ENCODE results near the gene DLX4. TPM values are rescaled to one million over a fixed set of nuclear protein-coding genes. Genes with fewer than 3 reads are reported as not detected.

The DLX4 gene
- total RNA-seq = 0.25 TPM in 1 of 2 replicates, not detected in the other

- no peak for DNase-seq (ENCODE audit: low read depth)
Observed at GRCh38 chr17:49969134-49969759, at the start of gene DLX4. TSS of gene DLX4 (plus strand) at chr17:49969190. CDS start at chr17:49969469, 279 bp downstream.

GRCh38 chr17:49920030-49920769 is 48.8 kb upstream of the DLX4 start:
- DNase-seq (ENCODE audit: low read depth) = no peak

- DNase-seq (ENCODE audit: low read depth) = no peak
Observed at GRCh38 chr17:49922095-49922494, 46.9 kb upstream of the DLX4 start.

DNA sequence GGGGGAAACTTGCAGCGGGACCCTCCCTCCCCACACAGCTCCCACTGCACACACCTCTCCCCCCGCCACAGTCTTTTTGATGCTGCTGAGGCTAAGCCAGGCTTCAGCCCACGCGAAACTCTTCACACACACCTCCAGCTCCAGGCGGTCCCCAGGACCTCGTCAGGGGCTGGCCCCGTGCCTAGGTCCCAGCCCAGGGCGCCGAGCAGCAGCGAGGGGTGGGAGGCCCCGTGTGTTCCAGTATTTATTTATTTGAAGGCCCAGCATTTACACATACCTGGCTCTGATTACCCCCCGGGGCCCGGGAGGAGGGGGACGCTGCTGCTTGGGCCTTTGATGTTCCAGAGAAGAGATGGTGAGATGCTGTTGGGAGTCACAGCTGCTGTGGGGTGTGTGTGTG is 44.9 kb upstream of the DLX4 start:
- DNase-seq (ENCODE audit: low read depth) = no peak

DNA sequence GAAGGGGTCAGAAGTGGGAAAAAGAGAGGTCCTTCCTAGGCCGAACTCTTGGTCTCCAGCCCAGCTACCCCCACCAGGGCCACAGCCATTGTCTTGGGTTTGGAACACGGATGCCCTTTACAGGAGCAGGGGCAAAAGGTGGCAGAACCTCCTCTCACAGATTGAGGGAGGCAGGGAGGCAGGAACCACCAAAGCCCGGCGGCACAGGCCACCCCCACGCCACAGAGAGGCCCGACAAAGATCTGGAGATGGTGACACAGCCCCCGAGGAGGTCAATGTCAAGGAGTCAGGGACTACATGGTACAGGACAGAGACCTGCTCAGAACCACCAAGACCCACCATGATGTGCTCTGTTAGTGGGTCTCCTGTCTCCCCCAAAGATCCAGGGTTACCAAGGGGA is 44.4 kb upstream of the DLX4 start:
- no peak for DNase-seq (ENCODE audit: low read depth)

DNA sequence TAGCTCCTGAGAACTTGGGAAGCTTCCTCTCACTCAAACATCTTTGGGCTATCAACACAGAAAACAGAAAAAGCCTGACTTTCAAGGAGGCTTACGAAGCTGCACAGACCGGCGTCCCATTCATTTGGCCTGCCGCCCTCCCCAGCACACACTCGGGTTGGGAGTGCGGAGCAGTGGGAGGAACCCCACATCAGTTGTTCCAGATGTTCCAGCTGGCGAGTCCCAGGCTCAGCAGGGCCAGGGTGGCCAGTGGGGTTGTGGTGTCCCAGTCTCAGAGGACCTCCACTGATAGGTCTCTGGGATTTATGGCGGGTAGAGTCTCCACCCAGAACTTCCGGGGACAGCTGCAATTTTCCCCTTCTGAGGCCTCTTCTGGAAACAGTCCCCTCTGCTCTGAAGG is 43.1 kb upstream of the DLX4 start:
- no peak for DNase-seq (ENCODE audit: low read depth)

DNA sequence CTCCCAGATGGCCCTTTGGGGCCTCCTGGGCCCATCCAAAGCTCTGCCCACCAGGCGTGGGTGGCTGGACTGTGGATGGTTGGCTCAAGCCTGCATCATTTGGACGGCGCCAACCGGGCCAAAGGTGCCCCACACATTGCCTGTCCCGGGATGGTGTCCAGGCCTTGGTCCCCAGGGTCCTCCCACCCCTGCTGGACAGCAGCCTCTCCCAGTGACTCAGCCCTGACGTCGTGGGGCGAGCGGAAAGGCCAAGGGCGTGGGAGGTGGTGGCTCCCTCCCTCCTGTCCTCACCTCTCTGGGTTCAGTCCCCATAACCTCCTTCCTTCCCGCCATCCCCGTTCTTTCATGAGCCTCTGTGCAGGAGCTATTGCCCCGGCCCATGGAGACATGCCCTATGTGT is 42.1 kb upstream of the DLX4 start:
- no peak for DNase-seq (ENCODE audit: low read depth)

DNA sequence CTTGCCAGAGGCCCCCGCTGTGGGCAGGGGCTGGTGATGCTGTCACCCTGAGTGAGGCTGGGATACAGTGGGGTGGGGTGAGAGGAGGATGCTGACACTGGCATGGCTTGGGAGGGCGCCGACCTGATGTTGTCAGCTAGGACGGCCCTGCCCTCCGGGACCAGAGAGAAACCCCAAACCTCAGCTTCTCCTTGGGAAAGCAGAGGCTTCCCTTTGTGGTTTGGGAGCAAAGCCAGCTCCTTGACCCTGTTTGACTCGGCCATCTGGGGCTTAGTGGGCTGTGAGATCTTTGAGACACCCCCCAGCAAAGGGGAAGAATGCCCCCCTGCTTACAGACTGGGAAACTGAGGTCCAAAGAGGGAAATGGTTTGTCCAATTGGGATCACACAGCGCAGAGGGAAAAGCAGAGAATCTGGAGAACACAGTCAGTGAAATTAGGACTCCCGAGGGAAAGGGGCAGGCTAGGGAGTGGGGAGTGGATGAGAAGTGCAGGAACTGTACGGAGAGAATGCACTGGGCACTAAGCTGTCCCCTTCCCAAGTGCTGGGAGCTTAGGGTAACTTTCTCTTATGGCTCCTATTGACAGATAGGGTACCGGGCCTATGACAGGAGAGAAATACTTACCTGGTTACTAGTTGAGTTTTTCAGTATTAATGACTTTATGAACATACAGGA is 40.7 kb upstream of the DLX4 start:
- DNase-seq (ENCODE audit: low read depth) = no peak

DNA sequence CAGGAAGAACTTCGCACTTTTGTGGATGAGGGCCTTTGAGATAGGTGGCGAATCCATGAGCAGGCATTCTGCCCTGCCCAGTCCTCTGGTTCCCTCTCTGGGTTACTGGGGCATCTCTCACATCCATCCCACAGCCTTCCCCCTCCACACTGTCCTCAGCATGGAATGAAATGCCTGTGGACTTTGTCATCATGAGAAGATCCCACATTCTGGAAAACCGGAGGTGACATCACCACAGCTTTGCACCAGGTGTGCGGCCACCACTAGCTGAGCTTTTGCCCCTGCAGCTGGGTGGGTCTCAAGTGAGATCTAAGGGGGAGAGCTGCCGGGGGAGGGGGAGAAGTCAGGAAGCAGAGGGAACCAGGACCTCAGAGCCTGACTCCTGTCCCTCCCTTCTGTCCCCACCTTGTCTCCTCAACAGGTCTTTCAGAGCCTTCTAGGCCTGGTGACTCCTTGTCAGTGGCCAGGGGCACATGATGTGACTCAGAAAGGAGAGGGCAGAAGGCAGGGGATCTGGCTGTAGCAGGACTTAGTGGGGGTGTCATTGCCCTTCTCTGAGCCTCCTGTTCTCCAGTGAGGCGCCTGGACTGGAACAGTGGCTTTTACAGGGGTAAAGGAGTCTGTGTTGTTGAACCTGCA is 40.0 kb upstream of the DLX4 start:
- no peak for DNase-seq (ENCODE audit: low read depth)

GRCh38 chr17:49930880-49931279 is 38.1 kb upstream of the DLX4 start:
- DNase-seq (ENCODE audit: low read depth) = no peak

GRCh38 chr17:49931416-49932137 is 37.4 kb upstream of the DLX4 start:
- no peak for DNase-seq (ENCODE audit: low read depth)

DNA sequence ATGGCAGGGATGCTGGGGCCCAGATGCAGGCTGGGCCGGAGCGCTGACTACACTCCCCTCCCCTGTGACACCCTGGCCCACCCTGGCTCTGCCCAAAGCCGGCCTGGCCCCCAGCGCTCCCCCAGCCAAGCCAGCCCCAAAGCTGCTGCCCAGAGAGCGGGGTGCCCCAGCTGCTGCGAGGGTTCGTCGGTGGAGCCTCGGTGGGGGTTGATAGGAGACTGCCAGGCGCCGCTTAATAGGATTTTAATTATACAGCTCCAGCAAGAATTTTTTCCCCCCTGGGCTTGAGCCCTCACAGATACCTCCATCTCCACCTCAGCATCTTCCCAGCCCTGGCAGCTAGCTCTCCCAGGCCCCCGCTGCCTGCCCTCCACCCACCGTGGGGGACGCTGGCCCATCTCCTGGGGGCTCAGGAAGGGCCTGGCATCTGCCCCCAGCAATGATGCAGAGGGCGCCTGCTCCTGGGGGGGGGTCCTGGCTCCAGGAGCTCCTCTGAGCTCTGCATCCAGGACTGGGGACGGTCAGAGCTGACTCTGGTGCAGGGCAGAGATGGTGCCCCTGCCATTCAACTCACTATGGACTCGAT is 36.8 kb upstream of the DLX4 start:
- no peak for DNase-seq (ENCODE audit: low read depth)

GRCh38 chr17:49932901-49933300 is 36.1 kb upstream of the DLX4 start:
- no peak for DNase-seq (ENCODE audit: low read depth)

DNA sequence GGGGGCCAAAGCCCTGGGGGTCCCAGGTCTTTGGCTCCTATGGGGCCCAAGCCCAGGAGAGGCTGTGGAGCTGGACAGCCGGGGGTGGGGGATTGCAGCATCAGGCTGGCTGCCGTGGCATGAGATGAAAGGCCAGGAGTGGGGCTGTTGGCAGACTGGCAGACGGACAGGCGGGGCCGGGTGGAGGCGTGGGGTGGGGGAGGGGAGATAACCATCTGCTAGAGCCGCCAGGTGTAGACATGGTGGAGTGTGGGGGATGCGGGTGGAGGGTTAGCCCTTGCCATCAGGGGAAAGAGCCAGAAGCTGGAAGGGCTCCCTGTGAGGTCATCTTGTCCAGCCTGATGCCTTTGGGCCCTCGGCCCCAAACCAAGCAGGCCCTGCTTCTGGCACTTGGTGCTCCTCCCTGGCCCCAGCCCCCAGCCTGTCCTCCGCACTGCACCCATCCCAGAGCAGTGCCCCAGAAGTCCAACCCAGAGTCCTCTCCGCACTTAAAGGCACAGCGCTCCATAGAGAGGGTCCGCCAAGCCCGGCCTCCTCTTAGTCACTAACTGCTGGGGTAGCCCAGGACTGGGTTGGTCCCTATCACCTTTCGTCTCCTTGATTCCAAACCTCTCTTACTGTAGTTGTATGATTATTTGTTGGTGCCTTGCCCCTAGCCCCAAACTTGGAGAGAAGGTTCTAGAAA is 33.3 kb upstream of the DLX4 start:
- DNase-seq (ENCODE audit: low read depth) = no peak

- DNase-seq (ENCODE audit: low read depth) = no peak
Observed at GRCh38 chr17:49936386-49936785, 32.6 kb upstream of the DLX4 start.

- no peak for DNase-seq (ENCODE audit: low read depth)
Observed at GRCh38 chr17:49939318-49939717, 29.7 kb upstream of the DLX4 start.

DNA sequence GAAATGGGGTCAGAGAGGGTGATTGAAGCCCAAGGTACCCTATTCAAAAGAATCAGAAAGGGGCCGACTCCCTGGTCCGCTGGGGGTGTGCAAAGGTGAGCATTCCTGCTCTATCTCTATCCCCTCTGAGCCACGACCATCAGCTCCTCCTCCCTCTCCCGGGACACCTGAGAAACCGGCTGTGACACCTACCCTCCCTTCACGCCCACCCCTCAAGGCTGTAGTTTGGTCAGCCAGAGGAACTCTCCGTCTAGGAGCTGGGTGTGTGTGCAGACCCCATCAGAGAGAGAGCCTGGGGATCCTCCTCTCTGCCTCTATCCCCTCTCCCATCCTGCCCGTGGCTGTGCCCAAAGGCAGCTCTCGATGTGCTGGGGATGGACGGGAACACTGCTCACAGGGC is 27.6 kb upstream of the DLX4 start:
- no peak for DNase-seq (ENCODE audit: low read depth)

DNA sequence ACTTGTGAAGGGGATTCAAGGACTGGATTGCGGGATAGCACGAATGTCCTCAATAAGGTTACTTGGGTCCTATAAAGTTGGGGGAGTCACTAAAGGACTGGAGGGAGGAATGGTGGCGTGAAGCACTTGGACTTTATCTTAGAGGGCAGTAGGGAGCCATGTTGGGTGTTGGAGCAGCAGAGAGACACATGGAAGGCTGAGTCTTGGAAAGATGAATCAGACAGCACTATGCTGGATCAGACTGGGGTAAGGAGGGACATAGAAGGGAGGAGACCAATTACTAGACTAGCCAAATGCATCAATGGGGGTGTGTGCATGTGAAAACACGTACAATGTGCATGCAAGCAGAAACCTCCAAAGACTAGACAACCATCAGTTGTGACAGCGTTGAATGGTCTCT is 26.0 kb upstream of the DLX4 start:
- DNase-seq (ENCODE audit: low read depth) = no peak

- no peak for DNase-seq (ENCODE audit: low read depth)
Observed at GRCh38 chr17:49944273-49944870, 24.6 kb upstream of the DLX4 start.

DNA sequence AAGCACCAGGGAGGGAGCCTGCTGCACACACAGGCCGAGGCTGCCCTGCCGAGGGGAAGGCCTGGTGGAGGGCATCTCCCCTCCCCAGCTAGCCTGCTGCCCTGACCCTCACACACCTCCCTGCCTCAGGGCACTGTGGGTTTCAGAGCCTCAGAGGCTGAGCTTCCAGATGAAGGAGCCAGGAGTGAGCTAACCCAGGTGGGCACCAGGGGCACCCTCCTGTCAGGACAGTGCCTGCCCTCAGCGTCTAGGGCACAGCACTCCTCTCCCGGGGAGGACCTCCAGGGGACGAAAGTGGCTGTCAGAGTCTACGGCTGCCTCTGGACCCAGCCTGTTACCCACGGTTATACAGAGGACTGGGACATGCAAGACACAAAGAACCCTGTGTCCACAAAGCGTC is 22.8 kb upstream of the DLX4 start:
- DNase-seq (ENCODE audit: low read depth) = no peak
